Neural cell (in vitro differentiated cells): ENCODE results near the gene CTSF. TPM values are rescaled to one million over a fixed set of nuclear protein-coding genes. Genes with fewer than 3 reads are reported as not detected.

Source experiments
- H2AFZ ChIP-seq: fragments of 200-600, 300-800 bp; sonication (generic), shearing (Covaris generic); 2 replicates; pipeline ENCODE4 v1.6.0; 2014; ENCODE audit warnings: low read depth, mild to moderate bottlenecking, antibody characterized with exemption, low read length, moderate library complexity
- H3F3A ChIP-seq: fragments of 200-600 bp; shearing (Covaris generic); 2 replicates; pipeline ENCODE4 v1.6.1; 2016; ENCODE audit warnings: mild to moderate bottlenecking, moderate library complexity, mixed read lengths, antibody characterized with exemption, low read length; ENCODE audit not compliant: insufficient read depth, poor library complexity, severe bottlenecking
- H3K27ac ChIP-seq: fragments of 200-600, 300-800 bp; sonication (generic), shearing (Covaris generic); 2 replicates; pipeline ENCODE4 v1.5.1; 2014; ENCODE audit warnings: mild to moderate bottlenecking, low read length, moderate library complexity
- H3K27me3 ChIP-seq: fragments of 300-800, 200-600 bp; sonication (generic), shearing (Covaris generic); 2 replicates; pipeline ENCODE4 v1.6.0; 2014; ENCODE audit warnings: mild to moderate bottlenecking, low read depth, low read length, moderate library complexity; ENCODE audit not compliant: insufficient read depth
- H3K36me3 ChIP-seq: fragments of 300-800, 200-600 bp; sonication (generic), shearing (Covaris generic); 2 replicates; pipeline ENCODE4 v1.5.1; 2014; ENCODE audit warnings: mild to moderate bottlenecking, antibody characterized with exemption, low read length, moderate library complexity; ENCODE audit not compliant: insufficient read depth
- H3K4me2 ChIP-seq: fragments of 300-800, 200-600 bp; sonication (generic), shearing (Covaris generic); 2 replicates; pipeline ENCODE4 v1.6.0; 2014; ENCODE audit warnings: mild to moderate bottlenecking, low read length
- H3K4me3 ChIP-seq: fragments of 300-800, 200-600 bp; sonication (generic), shearing (Covaris generic); 2 replicates; pipeline ENCODE4 v1.5.1; 2014; ENCODE audit warnings: mild to moderate bottlenecking, low read length, moderate library complexity
- H3K79me2 ChIP-seq: fragments of 200-600 bp; shearing (Covaris generic); replicated peaks from 2 replicates; pipeline ENCODE4 v1.6.0; 2014; ENCODE audit warnings: mild to moderate bottlenecking, low read length, moderate library complexity; ENCODE audit not compliant: insufficient read depth
- H3K9ac ChIP-seq: fragments of 300-800, 200-600 bp; sonication (generic), shearing (Covaris generic); 2 replicates; pipeline ENCODE4 v1.6.1; 2016; ENCODE audit warnings: mild to moderate bottlenecking, low read length, mixed read lengths
- H3K9me2 ChIP-seq: fragments of 200-600 bp; shearing (Covaris generic); 2 replicates; pipeline ENCODE4 v1.6.1; 2016; ENCODE audit warnings: mild to moderate bottlenecking, low read length, mixed read lengths; ENCODE audit not compliant: insufficient read depth
- H3K9me3 ChIP-seq: fragments of 200-600, 300-800 bp; sonication (generic), shearing (Covaris generic); 2 replicates; pipeline ENCODE4 v1.6.1; 2016; ENCODE audit warnings: mild to moderate bottlenecking, mixed run types, low read length, moderate library complexity, mixed read lengths
- H4K20me1 ChIP-seq: fragments of 200-600 bp; shearing (Covaris generic); 2 replicates; pipeline ENCODE4 v1.6.1; 2016; ENCODE audit warnings: mild to moderate bottlenecking, mixed run types; ENCODE audit not compliant: insufficient read depth
- EP300 ChIP-seq: fragments of 450-650 bp; conservative IDR thresholded peaks from 2 replicates; pipeline ENCODE4 v1.6.1; 2014; ENCODE audit warnings: antibody characterized with exemption, mild to moderate bottlenecking, moderate library complexity; ENCODE audit not compliant: poor library complexity, severe bottlenecking
- EZH2 ChIP-seq: fragments of 200-600, 300-800 bp; shearing (Covaris generic), sonication (generic); IDR thresholded peaks from 2 replicates; pipeline ENCODE4 v1.6.1; 2014; ENCODE audit warnings: antibody characterized with exemption, low read length, borderline replicate concordance, mild to moderate bottlenecking; ENCODE audit not compliant: insufficient read depth, poor library complexity, severe bottlenecking
- MXI1 ChIP-seq: fragments of 450-650 bp; conservative IDR thresholded peaks from 2 replicates; pipeline ENCODE4 v1.6.1; 2014; ENCODE audit warnings: antibody characterized with exemption, mild to moderate bottlenecking; ENCODE audit not compliant: poor library complexity, severe bottlenecking
- POLR2AphosphoS5 ChIP-seq: IDR thresholded peaks from 2 replicates; pipeline ENCODE4 v1.6.1; 2012
- RAD21 ChIP-seq: fragments of 450-650 bp; conservative IDR thresholded peaks from 2 replicates; pipeline ENCODE4 v1.6.1; 2014; ENCODE audit warnings: antibody characterized with exemption, mild to moderate bottlenecking, moderate library complexity
- SMC3 ChIP-seq: fragments of 450-650 bp; conservative IDR thresholded peaks from 2 replicates; pipeline ENCODE4 v1.6.1; 2014; ENCODE audit warnings: antibody characterized with exemption, mild to moderate bottlenecking, moderate library complexity; ENCODE audit not compliant: poor library complexity
- TAF1 ChIP-seq: IDR thresholded peaks from 2 replicates; pipeline ENCODE4 v1.6.1; 2012; ENCODE audit warnings: low read depth
- polyA plus RNA-seq: library from polyadenylated mRNA; depleted of rRNA; stranded (reverse); fragments of >200 nt; gene quantifications from 2 replicates; pipeline ENCODE4 v1.2.3, GENCODE V29; 2014
- TF ChIP-seq, protein P1 (sequence below): IDR thresholded peaks from 2 replicates; pipeline ENCODE4 v1.6.1; 2012; ENCODE audit warnings: borderline replicate concordance
- TF ChIP-seq, protein P2 (sequence below): fragments of 450-650 bp; IDR thresholded peaks from 2 replicates; pipeline ENCODE4 v1.5.1; 2014; ENCODE audit warnings: antibody characterized with exemption, mild to moderate bottlenecking, moderate library complexity; ENCODE audit not compliant: poor library complexity, severe bottlenecking

The CTSF gene
- polyA plus RNA-seq, 1 donor from 2014 or later: 2.7 TPM

DNA sequence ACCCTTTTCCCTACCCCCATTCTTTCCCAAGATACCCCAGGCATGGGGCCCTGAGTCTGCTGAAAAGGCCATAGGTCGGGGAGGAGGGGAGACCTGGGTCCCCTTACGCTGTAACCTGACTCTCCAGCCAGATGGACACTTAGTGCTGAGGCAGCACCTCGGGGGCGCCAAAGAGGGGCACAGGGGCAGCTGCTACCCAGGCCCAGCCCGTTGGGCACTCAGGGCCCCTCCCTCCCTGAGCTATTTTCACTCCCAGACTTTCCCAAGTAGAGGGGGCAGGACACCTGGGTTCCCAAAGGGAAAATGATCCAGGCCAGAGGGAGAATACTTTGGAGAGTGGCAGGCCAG, 20.8 kb downstream of the CTSF start:
- no peak for TF ChIP-seq EZH2
- no peaks in the 10 kb centered on the region for H3F3A ChIP-seq
- no peak overlapping the region for H3K4me2 ChIP-seq
- no peak overlapping the region for H2AFZ ChIP-seq
- no peaks in the 10 kb centered on the region for H3K9me3 ChIP-seq
- H3K27ac ChIP-seq: no peak overlapping the region
- H3K9me2 ChIP-seq: no peaks in the 10 kb centered on the region
- H3K4me3 ChIP-seq: no peak overlapping the region
- H3K79me2 ChIP-seq: no peaks in the 10 kb centered on the region
- no peaks in the 10 kb centered on the region for H3K36me3 ChIP-seq
- H4K20me1 ChIP-seq: no peaks in the 10 kb centered on the region
- no peak overlapping the region for H3K9ac ChIP-seq
- H3K27me3 ChIP-seq: no peaks in the 10 kb centered on the region

DNA sequence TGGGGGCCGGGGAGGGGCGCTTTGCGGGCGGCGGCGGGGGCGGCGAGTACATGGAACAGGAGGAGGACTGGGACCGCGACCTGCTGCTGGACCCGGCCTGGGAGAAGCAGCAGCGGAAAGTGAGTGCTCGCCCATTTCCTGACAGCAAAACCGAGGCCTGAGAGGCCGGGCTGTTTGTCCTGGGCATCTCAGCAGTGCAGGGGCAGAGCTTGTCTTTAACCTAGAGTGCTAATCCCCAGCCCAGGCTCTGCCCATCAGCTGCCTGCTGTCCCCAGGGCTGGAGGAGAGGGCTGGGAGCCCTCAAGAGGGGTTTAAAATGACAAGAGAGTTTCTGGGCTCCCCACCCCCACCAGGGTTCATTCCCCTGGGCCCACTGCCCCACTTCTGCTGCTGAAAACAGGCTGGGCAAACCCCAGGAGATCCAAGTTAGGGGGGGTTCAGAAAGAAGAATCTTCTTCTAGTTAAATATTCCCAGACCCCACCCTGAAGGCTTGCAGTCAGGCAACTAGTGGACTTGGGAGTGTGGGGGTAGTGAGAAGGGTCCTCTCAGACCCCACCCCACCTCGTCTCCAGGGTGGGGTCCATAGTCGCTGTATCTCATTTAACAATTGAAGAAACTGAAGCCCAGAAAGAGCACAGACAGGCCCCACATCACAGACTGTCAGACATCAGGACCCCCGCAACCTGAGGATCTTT, 21.3 kb downstream of the CTSF start:
- Histone ChIP-seq H3K4me2 (no peak overlapping the region), H3K9me2 (no peaks in the 10 kb centered on the region), H3K27ac (no peak overlapping the region), H3K27me3 (no peaks in the 10 kb centered on the region), H2AFZ (no peak overlapping the region), H3F3A (no peaks in the 10 kb centered on the region), H3K36me3 (no peaks in the 10 kb centered on the region), H4K20me1 (no peaks in the 10 kb centered on the region), H3K9me3 (no peaks in the 10 kb centered on the region), H3K79me2 (no peaks in the 10 kb centered on the region), H3K4me3 (no peak overlapping the region), H3K9ac (no peak overlapping the region)
- TF ChIP-seq EP300: no peak
- TF ChIP-seq TAF1: no peak
- no peak for TF ChIP-seq SMC3
- TF ChIP-seq, protein P1, sequence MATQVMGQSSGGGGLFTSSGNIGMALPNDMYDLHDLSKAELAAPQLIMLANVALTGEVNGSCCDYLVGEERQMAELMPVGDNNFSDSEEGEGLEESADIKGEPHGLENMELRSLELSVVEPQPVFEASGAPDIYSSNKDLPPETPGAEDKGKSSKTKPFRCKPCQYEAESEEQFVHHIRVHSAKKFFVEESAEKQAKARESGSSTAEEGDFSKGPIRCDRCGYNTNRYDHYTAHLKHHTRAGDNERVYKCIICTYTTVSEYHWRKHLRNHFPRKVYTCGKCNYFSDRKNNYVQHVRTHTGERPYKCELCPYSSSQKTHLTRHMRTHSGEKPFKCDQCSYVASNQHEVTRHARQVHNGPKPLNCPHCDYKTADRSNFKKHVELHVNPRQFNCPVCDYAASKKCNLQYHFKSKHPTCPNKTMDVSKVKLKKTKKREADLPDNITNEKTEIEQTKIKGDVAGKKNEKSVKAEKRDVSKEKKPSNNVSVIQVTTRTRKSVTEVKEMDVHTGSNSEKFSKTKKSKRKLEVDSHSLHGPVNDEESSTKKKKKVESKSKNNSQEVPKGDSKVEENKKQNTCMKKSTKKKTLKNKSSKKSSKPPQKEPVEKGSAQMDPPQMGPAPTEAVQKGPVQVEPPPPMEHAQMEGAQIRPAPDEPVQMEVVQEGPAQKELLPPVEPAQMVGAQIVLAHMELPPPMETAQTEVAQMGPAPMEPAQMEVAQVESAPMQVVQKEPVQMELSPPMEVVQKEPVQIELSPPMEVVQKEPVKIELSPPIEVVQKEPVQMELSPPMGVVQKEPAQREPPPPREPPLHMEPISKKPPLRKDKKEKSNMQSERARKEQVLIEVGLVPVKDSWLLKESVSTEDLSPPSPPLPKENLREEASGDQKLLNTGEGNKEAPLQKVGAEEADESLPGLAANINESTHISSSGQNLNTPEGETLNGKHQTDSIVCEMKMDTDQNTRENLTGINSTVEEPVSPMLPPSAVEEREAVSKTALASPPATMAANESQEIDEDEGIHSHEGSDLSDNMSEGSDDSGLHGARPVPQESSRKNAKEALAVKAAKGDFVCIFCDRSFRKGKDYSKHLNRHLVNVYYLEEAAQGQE: no peak
- no peak for TF ChIP-seq RAD21
- TF ChIP-seq, protein P2, sequence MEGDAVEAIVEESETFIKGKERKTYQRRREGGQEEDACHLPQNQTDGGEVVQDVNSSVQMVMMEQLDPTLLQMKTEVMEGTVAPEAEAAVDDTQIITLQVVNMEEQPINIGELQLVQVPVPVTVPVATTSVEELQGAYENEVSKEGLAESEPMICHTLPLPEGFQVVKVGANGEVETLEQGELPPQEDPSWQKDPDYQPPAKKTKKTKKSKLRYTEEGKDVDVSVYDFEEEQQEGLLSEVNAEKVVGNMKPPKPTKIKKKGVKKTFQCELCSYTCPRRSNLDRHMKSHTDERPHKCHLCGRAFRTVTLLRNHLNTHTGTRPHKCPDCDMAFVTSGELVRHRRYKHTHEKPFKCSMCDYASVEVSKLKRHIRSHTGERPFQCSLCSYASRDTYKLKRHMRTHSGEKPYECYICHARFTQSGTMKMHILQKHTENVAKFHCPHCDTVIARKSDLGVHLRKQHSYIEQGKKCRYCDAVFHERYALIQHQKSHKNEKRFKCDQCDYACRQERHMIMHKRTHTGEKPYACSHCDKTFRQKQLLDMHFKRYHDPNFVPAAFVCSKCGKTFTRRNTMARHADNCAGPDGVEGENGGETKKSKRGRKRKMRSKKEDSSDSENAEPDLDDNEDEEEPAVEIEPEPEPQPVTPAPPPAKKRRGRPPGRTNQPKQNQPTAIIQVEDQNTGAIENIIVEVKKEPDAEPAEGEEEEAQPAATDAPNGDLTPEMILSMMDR: no peak
- TF ChIP-seq EZH2: no peak
- no peak for TF ChIP-seq POLR2AphosphoS5
- no peak for TF ChIP-seq MXI1
